NCI-H146 treated with DMSO at 0.1 percent for 48 hours (cell line): ENCODE results near the gene FPR1.

Experiments
- DNase-seq: peaks from one replicate; lab custom pipeline; 2025; ENCODE audit not compliant: unreplicated experiment; lab: John Stamatoyannopoulos, UW

The FPR1 gene

GRCh38 chr19:51751655-51752054 lies at the start of gene FPR1:
Gene FPR1, minus strand, starts transcription at chr19:51751878. Its CDS starts 4,884 bp downstream, at chr19:51746994.
- no peak for DNase-seq

DNA sequence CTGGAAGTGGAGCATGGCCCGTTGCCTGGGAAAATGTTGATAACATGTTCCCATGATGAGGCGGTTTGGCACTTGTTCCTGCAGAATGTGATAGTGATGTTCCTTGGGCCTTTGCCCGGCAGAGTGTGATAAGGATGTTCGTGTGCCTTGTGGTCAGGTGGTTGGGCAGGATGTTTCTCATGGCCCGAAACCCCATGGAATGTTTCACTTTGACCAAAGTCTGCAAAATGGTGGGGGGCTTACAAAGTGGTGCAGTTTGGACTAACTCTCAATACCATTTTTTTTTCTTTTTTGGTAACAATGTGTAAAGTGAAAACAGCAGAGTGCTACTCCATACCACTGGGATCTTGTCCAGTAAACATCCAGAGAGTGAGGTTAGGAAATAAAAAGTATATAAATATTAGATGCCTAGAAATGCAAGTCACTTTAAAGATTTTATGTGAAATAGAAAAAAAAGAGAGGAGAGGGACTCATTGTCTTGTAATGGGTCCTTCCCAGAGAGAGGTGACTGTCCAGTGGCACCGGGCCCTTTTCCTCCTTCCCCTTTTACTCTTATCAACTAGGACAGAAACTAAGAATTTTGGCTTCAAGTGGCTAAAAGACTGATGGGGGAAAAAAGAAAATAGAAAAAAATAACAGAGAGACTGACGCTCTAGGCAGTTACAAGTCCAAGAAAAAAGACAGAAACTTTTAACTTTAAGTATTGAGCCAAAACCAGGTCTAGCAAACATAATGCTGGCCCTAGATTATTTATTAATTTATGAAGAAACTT lies 49.0 kb upstream of the FPR1 start:
- DNase-seq = no peak

GRCh38 chr19:51799774-51800472 lies 48.2 kb upstream of the FPR1 start:
- DNase-seq = no peak

- DNase-seq = no peak
Measured at GRCh38 chr19:51799034-51799773, 47.5 kb upstream of the FPR1 start.

DNA sequence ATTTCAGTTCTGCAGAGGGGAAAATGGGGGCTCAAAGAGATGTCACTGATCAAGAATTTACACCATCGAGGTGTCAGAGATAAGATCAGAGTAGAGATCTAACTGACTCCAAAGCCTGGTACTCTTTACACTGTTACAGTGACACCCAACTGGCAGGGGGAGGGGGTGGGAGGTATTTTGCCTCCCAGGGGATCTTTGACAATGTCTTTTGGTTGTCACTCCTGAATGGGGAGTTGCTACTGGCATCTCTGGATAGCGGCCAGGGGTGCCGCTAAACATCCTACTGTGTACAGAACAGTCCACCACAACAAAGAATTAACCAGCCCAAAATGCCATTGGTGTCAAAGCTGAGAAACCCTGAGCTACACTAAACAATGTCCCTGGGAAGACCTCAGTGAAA lies 46.4 kb upstream of the FPR1 start:
- DNase-seq = no peak

- no peak for DNase-seq
Measured at GRCh38 chr19:51797480-51797879, 45.8 kb upstream of the FPR1 start.

DNA sequence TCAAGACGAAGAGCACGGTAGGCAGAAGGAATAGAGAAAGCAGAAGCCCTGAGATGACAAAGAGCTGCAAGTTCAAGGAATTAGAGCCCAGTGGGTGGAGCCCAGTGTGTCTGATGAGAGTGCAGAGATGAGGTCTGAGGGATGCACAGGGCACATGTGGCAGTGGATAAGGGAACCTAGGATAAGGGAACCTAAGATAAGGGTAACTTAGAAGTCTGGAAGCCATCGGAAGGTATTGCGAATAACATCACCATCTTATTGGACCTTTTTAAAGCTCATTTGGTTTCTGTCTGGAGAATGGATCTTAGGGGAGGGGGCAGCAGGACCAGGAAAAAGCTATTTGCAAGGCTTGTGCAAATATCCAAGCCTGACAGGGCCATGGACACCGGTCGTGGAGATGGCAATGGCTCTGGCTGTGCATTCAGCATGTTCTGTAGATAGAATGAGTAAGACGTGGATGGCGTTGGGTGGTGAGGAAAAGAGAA lies 44.6 kb upstream of the FPR1 start:
- no peak for DNase-seq

DNA sequence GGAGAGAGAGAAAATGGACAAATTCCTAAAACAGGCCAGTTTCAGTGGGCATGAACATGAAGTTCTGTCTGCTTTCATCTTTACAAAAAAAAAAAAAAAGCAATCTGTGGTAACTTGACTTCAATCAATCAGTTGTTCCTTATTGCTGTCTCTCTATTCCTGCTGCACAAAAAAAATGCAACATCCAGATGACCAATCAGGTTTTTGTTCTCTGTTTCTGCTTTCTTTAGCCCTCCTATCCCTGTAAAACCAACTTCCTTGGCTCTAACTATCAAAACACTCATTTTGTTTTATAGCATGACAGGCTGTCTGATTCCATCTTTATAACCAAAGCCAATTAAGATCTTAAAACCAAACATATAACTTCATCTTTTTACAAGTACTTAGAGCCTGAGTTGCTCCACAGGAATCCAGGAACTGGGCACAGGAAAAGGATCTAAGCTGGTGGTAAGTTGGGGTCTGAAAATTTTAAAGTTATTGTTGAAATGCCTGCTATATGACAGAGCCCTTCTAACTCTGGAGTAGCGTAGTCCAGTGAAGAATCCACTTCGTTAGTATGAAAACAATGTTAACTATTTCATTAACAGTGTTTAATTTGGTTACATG lies 43.3 kb upstream of the FPR1 start, which contains the start of gene FPR3:
FPR3 (plus strand) TSS at position 273 of the 606 bp plus-strand sequence. CDS start 28,592 bp downstream, outside the sequence.
- DNase-seq = no peak

- DNase-seq = no peak
Measured at GRCh38 chr19:51793994-51794393, 42.3 kb upstream of the FPR1 start.

- DNase-seq = no peak
Measured at GRCh38 chr19:51792932-51793331, 41.3 kb upstream of the FPR1 start.

- no peak for DNase-seq
Measured at GRCh38 chr19:51789061-51789795, 37.5 kb upstream of the FPR1 start.

DNA sequence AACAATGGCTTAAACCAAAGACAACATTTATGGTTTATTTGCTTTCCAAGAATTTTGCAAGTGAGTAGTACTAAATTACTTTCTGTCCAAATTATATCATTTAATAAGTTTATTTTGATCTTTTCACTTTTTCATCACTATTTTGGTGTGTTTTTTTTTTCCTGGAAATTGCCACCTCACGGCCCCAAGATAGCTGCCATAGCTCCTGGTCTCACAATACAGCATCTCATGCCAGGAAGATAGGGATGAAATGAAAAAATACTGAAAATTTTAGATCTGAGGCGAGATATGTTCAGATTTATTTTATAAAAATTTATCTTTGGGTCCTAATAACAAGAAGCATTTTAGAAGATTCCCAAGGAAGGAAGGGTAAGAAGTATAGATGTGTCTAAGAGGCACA lies 36.4 kb upstream of the FPR1 start:
- no peak for DNase-seq

DNA sequence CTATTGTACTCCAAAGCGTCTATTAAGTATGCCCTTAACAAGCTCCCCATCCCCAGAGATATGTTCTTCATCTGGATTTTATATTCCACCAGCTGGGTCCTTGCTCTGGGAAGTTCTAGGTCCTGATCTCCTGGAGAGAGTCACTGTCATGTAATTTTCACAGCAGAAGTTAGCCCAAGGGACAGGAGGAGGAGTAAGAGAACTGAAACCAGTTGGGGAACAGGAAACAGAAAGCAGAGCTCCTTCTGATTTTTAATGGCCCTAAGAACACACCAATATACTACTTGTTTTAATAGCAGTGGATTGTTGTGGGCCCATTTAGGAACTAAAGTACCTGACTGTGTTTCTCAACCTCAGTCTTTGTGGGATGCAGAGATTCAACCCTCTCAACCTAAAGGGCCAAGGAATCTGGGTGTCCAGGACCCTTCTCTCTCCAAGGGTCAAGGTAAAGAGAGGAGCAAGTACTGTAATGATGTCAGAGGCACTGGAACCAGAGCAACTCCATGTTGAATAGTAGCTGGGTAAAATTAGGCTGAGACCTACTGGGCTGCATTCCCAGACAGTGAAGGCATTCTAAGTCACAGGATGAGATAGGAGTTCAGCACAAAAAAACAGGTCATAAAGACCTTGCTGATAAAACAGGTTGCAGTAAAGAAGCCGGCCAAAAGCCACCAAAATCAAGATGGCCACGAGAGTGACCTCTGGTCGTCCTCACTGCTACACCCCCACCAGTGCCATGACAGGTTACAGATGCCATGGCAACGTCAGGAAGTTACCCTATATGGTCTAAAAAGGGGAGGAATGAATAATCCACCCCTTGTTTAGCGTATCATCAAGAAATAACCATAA lies 35.2 kb upstream of the FPR1 start:
- DNase-seq = no peak

DNA sequence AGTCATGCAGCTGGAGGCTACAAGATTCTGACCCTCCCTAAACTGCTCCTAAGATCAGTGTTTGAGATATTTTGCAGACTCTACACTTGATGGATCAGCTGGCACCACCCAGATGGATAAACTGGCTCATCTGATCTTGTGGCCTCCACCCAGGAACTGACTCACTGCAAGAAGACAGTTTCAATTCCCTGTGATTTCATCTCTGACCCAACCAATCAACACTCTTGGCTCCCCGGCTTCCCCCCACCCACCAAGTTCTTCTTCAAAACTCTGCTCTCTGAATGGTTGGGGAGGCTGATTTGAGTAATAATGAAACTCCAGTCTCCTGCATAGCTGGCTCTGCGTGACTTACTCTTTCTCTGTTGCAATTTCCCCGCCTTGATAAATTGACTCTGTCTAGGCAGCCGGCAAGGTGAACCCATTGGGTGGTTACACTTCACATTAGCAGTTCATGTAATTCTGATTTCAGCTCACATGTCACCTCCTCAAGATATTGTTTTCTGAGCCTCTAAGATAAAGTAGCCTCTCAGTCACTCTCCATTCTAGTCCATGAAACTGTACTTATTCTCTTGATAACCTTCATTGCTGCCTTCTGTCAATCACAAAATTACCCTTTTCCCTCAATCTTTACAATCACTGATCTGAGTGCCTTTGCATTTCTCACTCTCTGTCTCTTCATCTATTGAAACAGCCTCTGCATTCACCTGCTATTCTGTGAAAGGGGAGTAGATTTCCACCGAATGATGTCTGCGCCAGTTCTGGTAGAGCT lies 33.4 kb upstream of the FPR1 start:
- no peak for DNase-seq

GRCh38 chr19:51784109-51784785 lies 32.6 kb upstream of the FPR1 start:
- DNase-seq = no peak

DNA sequence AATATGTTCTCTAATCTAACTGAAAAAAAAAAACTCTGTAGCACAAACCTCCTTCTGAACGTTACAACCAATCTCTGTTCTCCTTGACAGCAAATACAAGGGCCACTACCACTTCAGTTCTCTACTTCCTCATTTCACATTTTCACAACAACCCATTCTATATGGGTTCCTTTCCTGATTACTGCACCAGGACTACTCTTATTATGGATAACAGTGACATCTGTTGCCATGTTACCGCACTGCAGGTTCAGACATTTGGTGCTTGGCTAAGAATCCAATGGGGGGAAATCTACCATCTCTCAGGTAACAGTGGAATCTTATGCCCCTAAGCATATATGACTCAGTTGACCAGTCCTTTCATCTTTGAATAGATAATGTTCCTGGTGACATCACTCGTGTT lies 31.7 kb upstream of the FPR1 start:
- DNase-seq = no peak

GRCh38 chr19:51781999-51782398 lies 30.3 kb upstream of the FPR1 start:
- no peak for DNase-seq

DNA sequence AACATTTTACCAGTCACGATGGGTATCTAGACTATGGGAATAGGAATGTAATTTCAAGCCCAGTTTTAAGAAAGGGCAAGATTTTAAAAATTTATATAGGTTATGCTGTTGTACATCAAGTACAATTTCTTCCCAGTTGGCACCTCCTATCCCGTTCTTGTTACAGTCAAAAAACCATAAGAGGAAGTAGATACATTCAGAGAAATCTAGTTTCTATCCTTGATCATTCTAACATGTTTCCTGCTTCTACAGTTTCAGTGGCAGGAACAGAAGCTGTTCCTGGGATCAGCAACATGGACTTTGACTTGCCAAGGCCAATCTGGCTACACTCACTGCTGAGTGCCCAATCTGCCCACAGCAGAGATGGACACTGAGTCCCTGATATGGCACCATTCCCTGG lies 28.6 kb upstream of the FPR1 start:
- no peak for DNase-seq
